Testis (tissue), 2 donors: ENCODE measurements around the gene EXOSC5.

Experiments used
- POLR2A ChIP-seq: fragments of 450-650 bp; IDR thresholded peaks from one replicate; pipeline ENCODE4 v1.6.1; 2017; ENCODE audit warnings: antibody characterized with exemption, mild to moderate bottlenecking, moderate library complexity
- TF ChIP-seq, protein P1 (sequence below), 3 experiments: fragments of 450-650 bp in 2 of 3; fragments of 200-600 bp in 1 of 3; sonication (generic) in 1 of 3; IDR thresholded peaks; one replicate each; pipeline ENCODE4 v1.5.1; 2016 to 2019; ENCODE audit warnings: antibody characterized with exemption in 3 of 3, mild to moderate bottlenecking in 2 of 3, moderate library complexity in 1 of 3

DNA sequence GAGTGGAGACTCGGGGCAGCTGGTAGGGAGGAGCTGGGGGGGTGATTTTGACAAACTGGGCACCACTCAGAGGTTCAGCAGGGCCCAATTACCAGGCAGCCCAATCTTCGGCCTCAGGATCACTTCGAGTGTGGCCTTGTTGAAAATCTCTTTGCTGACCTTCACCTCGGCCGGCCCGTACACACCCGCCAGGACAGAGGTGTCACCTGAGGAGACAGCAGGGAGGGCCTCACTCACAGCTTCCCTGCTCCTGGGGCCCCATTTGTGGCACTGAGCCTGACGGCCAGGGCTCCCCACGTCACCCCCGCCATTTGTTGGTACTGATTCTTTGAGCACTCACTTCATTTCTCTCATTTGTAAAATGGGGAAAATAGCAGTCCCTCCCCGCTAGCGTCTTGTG, 4.4 kb downstream of the EXOSC5 start:
- TF ChIP-seq, protein P1, sequence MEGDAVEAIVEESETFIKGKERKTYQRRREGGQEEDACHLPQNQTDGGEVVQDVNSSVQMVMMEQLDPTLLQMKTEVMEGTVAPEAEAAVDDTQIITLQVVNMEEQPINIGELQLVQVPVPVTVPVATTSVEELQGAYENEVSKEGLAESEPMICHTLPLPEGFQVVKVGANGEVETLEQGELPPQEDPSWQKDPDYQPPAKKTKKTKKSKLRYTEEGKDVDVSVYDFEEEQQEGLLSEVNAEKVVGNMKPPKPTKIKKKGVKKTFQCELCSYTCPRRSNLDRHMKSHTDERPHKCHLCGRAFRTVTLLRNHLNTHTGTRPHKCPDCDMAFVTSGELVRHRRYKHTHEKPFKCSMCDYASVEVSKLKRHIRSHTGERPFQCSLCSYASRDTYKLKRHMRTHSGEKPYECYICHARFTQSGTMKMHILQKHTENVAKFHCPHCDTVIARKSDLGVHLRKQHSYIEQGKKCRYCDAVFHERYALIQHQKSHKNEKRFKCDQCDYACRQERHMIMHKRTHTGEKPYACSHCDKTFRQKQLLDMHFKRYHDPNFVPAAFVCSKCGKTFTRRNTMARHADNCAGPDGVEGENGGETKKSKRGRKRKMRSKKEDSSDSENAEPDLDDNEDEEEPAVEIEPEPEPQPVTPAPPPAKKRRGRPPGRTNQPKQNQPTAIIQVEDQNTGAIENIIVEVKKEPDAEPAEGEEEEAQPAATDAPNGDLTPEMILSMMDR (IDR thresholded peaks at IDR 0.05): no peak
- TF ChIP-seq POLR2A: no peak
